KMS-11 (cell line): ENCODE data around the gene GRAMD4.

Source experiments
- H2AFZ ChIP-seq: fragments of 200-600 bp; sonication (generic); 2 replicates; pipeline ENCODE4 v1.6.1; 2016; ENCODE audit warnings: antibody characterized with exemption, mixed run types, low read depth
- H3K27ac ChIP-seq: fragments of 200-600 bp; sonication (generic); 2 replicates; pipeline ENCODE4 v1.6.1; 2016; ENCODE audit warnings: mild to moderate bottlenecking, mixed run types
- H3K27me3 ChIP-seq: fragments of 200-600 bp; sonication (generic); 2 replicates; pipeline ENCODE4 v1.6.1; 2017; ENCODE audit warnings: mild to moderate bottlenecking, low read depth, mixed run types, moderate library complexity; ENCODE audit not compliant: insufficient read depth
- H3K36me3 ChIP-seq: fragments of 200-600 bp; sonication (generic); 2 replicates; pipeline ENCODE4 v1.6.1; 2017; ENCODE audit warnings: mild to moderate bottlenecking, mixed run types; ENCODE audit not compliant: insufficient read depth
- H3K4me1 ChIP-seq: fragments of 200-600 bp; sonication (generic); 2 replicates; pipeline ENCODE4 v1.6.1; 2016; ENCODE audit warnings: mild to moderate bottlenecking, low read depth, mixed run types; ENCODE audit not compliant: poor library complexity, severe bottlenecking
- H3K4me2 ChIP-seq: fragments of 200-600 bp; sonication (generic); 2 replicates; pipeline ENCODE4 v1.7.0; 2016; ENCODE audit warnings: mild to moderate bottlenecking, mixed run types
- H3K4me3 ChIP-seq: fragments of 200-600 bp; sonication (generic); IDR thresholded peaks from 2 replicates; pipeline ENCODE4 v1.6.1; 2017; ENCODE audit warnings: low read depth, low read length, mixed read lengths; ENCODE audit not compliant: insufficient read depth
- H3K79me2 ChIP-seq: fragments of 200-600 bp; sonication (generic); 2 replicates; pipeline ENCODE4 v1.6.1; 2016; ENCODE audit warnings: low read depth, mixed run types; ENCODE audit not compliant: insufficient read depth
- H3K9ac ChIP-seq: fragments of 200-600 bp; sonication (generic); 2 replicates; pipeline ENCODE4 v1.6.1; 2016; ENCODE audit warnings: mild to moderate bottlenecking, mixed run types
- H4K20me1 ChIP-seq: fragments of 200-600 bp; sonication (generic); 2 replicates; pipeline ENCODE4 v1.6.1; 2016; ENCODE audit warnings: mild to moderate bottlenecking, mixed run types; ENCODE audit not compliant: insufficient read depth
- TF ChIP-seq, protein P1 (sequence below): fragments of 200-600 bp; sonication (generic); conservative IDR thresholded peaks from 2 replicates; pipeline ENCODE4 v1.6.1; 2017; ENCODE audit warnings: low read depth, mild to moderate bottlenecking, antibody characterized with exemption, low read length, moderate library complexity, mixed read lengths

Gene GRAMD4

DNA sequence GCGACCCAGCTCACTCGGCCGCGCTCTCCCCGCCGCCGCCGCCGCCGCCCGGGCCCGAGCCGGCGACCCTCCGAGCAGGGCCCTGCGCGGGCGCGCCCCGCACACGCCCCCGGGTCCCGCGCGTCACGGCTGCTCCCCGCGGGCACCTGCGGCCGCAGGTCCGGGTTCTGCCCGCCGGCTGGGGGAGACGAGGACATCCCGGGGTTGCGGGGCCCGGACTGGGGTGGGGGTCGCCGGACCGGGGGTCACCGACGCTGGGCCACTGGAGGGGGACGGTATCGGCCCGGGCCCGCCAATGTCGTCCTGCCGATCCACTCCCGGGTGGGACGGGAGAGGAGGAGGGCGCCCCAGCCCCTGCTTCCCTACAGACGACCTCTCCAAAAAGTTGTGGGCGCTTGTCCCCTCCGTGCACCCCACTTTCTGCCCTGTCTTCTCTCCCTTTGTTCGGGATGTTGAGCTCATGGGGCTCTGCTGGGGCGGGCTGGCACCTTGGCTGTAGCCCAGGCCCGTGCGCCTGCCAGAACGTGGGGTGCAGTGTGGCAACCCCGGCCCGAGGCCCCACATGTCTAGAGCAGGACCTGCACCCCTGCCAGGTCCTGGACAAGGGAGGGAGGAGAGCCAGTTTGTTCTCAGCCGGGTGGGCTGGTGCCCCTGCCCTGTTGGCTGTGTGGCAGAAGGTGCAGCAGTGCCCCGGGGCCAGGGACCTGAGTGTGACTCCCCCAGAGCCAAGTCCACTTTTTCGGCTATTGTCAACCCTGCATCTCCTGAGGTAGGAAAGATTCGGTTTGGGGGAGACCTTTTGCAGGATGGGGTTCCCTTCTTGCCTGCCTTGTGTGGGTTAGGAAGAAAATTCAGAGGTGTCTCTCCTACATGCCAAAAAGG, 42.6 kb upstream of the GRAMD4 start:
- Histone ChIP-seq H3K4me3 (no peak overlapping the region), H3K9ac (no peak overlapping the region), H3K4me2 (peak overlapping the region; percentile 54; the same call in 1 of the 2 replicates), H3K27ac (no peak overlapping the region), H3K36me3 (no peaks in the 10 kb centered on the region), H3K79me2 (no peaks in the 10 kb centered on the region), H3K4me1 (peaks cover 10% of the 10 kb centered on the region), H2AFZ (no peak overlapping the region; the same call in 1 of the 2 replicates), H4K20me1 (no peaks in the 10 kb centered on the region), H3K27me3 (peaks cover 8% of the 10 kb centered on the region; the same call in 1 of the 2 replicates)
- TF ChIP-seq, protein P1, sequence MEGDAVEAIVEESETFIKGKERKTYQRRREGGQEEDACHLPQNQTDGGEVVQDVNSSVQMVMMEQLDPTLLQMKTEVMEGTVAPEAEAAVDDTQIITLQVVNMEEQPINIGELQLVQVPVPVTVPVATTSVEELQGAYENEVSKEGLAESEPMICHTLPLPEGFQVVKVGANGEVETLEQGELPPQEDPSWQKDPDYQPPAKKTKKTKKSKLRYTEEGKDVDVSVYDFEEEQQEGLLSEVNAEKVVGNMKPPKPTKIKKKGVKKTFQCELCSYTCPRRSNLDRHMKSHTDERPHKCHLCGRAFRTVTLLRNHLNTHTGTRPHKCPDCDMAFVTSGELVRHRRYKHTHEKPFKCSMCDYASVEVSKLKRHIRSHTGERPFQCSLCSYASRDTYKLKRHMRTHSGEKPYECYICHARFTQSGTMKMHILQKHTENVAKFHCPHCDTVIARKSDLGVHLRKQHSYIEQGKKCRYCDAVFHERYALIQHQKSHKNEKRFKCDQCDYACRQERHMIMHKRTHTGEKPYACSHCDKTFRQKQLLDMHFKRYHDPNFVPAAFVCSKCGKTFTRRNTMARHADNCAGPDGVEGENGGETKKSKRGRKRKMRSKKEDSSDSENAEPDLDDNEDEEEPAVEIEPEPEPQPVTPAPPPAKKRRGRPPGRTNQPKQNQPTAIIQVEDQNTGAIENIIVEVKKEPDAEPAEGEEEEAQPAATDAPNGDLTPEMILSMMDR = no peak

DNA sequence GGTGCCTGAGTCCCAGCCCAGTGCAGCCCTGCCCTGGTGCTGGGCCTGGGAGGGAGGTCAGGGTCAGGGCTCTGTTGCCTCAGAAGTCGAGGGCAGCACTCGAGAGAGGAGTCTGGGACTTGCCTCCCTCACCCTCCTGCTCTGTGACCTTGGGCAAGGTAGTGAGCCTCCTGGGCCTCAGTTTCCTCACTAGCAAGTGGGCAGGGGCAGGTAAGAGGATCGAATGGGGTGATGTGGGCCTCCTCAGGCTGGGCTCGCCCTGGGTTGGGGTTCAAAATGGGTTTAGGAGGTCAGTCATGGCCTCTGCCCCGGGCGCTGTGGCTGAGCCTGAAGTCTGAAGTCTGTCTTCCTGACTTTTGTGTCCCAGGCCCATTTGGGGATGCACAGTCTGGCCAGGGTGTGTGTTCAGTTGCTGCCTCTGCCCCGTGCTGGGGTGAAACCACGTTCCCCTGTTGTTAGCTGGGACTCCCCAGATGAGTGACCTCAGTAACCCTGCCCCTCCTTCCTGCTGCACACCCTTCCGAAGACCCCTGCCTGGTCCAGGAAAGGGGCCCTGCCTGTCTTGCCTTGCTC, 41.8 kb upstream of the GRAMD4 start:
- peaks cover 10% of the 10 kb centered on the region for H3K4me1 ChIP-seq
- H3K79me2 ChIP-seq = no peaks in the 10 kb centered on the region
- no peak overlapping the region for H2AFZ ChIP-seq
- no peaks in the 10 kb centered on the region for H3K36me3 ChIP-seq
- H3K27me3 ChIP-seq = peaks cover 8% of the 10 kb centered on the region; the same call in 1 of the 2 replicates
- H3K27ac ChIP-seq = no peak overlapping the region
- H4K20me1 ChIP-seq = no peaks in the 10 kb centered on the region
- no peak overlapping the region for H3K4me3 ChIP-seq
- no peak overlapping the region for H3K9ac ChIP-seq
- TF ChIP-seq, protein P1 = no peak
- H3K4me2 ChIP-seq = peak overlapping the region; percentile 54; the same call in 1 of the 2 replicates

DNA sequence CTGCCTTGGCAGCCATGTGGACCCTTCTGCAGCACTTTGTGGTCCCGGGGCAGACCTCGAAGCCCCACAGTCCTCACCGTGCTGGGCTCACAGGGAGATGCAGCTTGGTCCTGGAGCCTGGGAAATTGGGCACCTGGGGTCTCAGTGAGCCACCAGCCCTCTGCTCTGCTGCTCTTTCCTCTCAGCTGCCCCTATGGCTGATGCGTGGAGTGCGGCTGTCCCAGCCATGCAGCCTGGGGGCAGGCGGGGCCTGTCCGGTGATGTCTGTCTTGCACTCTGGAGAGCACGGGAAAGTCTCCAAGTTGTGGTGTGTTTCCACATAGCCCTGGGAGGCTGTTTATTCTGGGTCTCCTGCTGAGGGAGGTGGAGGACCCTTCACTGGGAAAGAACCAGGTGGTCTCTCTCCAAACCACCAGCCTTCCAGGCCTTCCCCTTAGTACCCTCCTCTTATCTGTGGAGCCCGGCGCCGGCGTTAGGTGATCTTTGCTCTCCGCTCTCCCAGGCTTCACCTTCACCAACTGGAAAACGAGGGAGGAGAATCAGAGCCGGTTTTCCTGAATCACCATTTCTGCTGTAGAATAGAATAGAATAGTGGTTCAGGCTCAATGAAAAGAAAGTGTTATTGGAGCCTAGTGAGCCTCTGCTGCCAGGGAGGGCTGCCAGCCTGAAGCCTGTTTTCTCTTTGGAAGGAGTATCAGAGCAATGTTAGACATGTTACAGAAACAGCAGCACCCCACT, 41.2 kb upstream of the GRAMD4 start:
- Histone ChIP-seq H3K4me1 (peaks cover 10% of the 10 kb centered on the region), H4K20me1 (no peaks in the 10 kb centered on the region), H3K27ac (no peak overlapping the region), H3K4me3 (no peak overlapping the region), H3K36me3 (no peaks in the 10 kb centered on the region), H3K27me3 (peaks cover 8% of the 10 kb centered on the region; the same call in 1 of the 2 replicates), H3K79me2 (no peaks in the 10 kb centered on the region), H2AFZ (no peak overlapping the region), H3K9ac (no peak overlapping the region), H3K4me2 (no peak overlapping the region)
- TF ChIP-seq, protein P1 = no peak

DNA sequence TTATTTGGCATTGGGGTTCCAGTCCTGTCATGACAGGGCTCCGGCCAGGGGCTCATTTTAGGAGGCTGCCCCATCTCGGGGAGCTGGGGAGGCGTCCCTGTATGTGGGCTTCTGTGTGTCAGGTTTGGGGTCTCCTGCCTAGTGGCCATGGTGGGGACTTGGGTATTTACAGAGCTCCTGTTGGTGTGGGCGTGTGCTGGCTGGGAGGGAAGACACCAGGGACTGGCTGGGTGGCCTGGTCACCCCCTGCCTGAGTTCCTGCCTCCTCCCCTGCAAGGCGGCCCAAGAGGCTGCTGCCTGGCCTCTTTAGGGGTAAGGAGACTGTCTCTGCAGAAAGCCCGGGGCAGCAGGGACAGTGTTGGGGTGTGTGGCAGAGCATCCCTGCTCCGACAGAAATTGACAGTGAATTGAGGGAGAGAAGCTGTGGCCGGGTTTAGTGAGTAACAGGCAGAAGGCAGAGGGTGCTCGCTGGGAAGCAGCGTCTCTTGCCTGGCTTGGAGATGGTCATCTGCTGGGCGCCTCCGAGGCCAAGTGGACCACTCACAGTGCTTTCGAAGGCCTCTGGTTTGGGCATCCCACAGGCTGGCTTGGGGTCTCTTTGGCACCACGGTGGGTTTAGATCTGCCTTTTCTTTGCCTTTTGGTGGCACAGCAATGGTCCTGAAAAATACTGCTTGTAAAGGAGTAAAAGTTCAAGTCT, 40.3 kb upstream of the GRAMD4 start:
- H3K36me3 ChIP-seq = no peaks in the 10 kb centered on the region
- no peak overlapping the region for H3K4me2 ChIP-seq
- H3K27me3 ChIP-seq = peaks cover 8% of the 10 kb centered on the region; the same call in 1 of the 2 replicates
- H3K79me2 ChIP-seq = no peaks in the 10 kb centered on the region
- no peaks in the 10 kb centered on the region for H4K20me1 ChIP-seq
- H3K9ac ChIP-seq = no peak overlapping the region
- H2AFZ ChIP-seq = no peak overlapping the region
- no peak overlapping the region for H3K4me3 ChIP-seq
- no peak overlapping the region for H3K27ac ChIP-seq
- H3K4me1 ChIP-seq = peaks cover 10% of the 10 kb centered on the region
- TF ChIP-seq, protein P1 = no peak
